BJ (cell line): ENCODE measurements around the gene COP1. TPM values are rescaled to one million over a fixed set of nuclear protein-coding genes. Genes with fewer than 3 reads are reported as not detected.
A peak's percentile ranks its signal among the peaks of the same experiment; 100 is the strongest.
"Not testable (repeated sequence)": the region's sequence is repeated elsewhere in the genome, so short reads cannot be mapped to it uniquely, and the experiment has no call there.

Experiments
- CTCF ChIA-PET: fragments of 350-600 bp; formaldehyde crosslinking; extraction: SDS; loops from one replicate; lab custom pipeline; 2021; ENCODE audit warnings: antibody characterized with exemption, inconsistent platforms; lab: Yijun Ruan, JAX
- POLR2A ChIA-PET: fragments of 300-600 bp; sonication (Branson Sonifier 250); formaldehyde crosslinking; extraction: SDS; loops from one replicate; lab custom pipeline; 2021; ENCODE audit warnings: antibody characterized with exemption; lab: Charles Lee
- DNase-seq: peaks from one replicate; pipeline ENCODE4 v3.0.0-alpha.2; 2011; ENCODE audit warnings: low read depth
- H3K27me3 ChIP-seq: 2 replicates; pipeline ENCODE4 v1.6.0; 2011; ENCODE audit warnings: low read length; ENCODE audit not compliant: control insufficient read depth, insufficient read depth
- H3K36me3 ChIP-seq: 2 replicates; pipeline ENCODE4 v1.5.1; 2011; ENCODE audit warnings: low read length; ENCODE audit not compliant: control insufficient read depth, insufficient read depth
- H3K4me3 ChIP-seq: 2 replicates; pipeline ENCODE4 v1.5.1; 2011; ENCODE audit warnings: low read depth, mild to moderate bottlenecking, control low read depth, low read length
- CTCF ChIP-seq: IDR thresholded peaks from 2 replicates; pipeline ENCODE4 v1.5.1; 2011; ENCODE audit warnings: low read depth, mild to moderate bottlenecking, control low read depth, inconsistent platforms, low read length, moderate library complexity; ENCODE audit not compliant: insufficient read depth
- polyA plus RNA-seq: library from polyadenylated mRNA; depleted of rRNA; stranded (reverse); fragments of >200 nt; gene quantifications from 2 replicates; pipeline ENCODE4 v1.2.3, GENCODE V29; 2011

COP1 gene
- polyA plus RNA-seq, 1 experiment: 14.8 TPM

GRCh38 chr1:176241385-176242015 lies 34.4 kb upstream of the COP1 start:
- no peak overlapping the region; the same call in 1 of the 2 replicates for H3K4me3 ChIP-seq
- DNase-seq: peak; percentile 53
- CTCF ChIA-PET: no interaction called here
- POLR2A ChIA-PET: no interaction called here
- H3K27me3 ChIP-seq: no peaks in the 10 kb centered on the region
- TF ChIP-seq CTCF: no peak
- no peaks in the 10 kb centered on the region for H3K36me3 ChIP-seq

GRCh38 chr1:176233657-176234056 lies 26.6 kb upstream of the COP1 start:
- CTCF ChIA-PET, DNase-seq, POLR2A ChIA-PET, H3K4me3 ChIP-seq, H3K36me3 ChIP-seq, H3K27me3 ChIP-seq: not testable (repeated sequence)

- Histone ChIP-seq H3K27me3 (no peaks in the 10 kb centered on the region), H3K36me3 (no peaks in the 10 kb centered on the region), H3K4me3 (no peak overlapping the region)
- CTCF ChIA-PET: no interaction called here
- TF ChIP-seq CTCF: no peak
- POLR2A ChIA-PET: no interaction called here
- DNase-seq: no peak
Observed at GRCh38 chr1:176227579-176227978, 20.5 kb upstream of the COP1 start.

GRCh38 chr1:176225911-176226310 lies 18.8 kb upstream of the COP1 start:
- H3K36me3 ChIP-seq: no peaks in the 10 kb centered on the region
- no peak for DNase-seq
- CTCF ChIA-PET: no interaction called here
- TF ChIP-seq CTCF: no peak
- no peaks in the 10 kb centered on the region for H3K27me3 ChIP-seq
- POLR2A ChIA-PET: no interaction called here
- no peak overlapping the region for H3K4me3 ChIP-seq

- ChIA-PET CTCF (no interaction called here), POLR2A (no interaction called here)
- TF ChIP-seq CTCF: no peak
- Histone ChIP-seq H3K36me3 (no peaks in the 10 kb centered on the region), H3K4me3 (no peak overlapping the region), H3K27me3 (no peaks in the 10 kb centered on the region)
- DNase-seq: no peak
Observed at GRCh38 chr1:176225479-176225875, 18.4 kb upstream of the COP1 start.

- CTCF ChIA-PET: no interaction called here
- DNase-seq: no peak
- Histone ChIP-seq H3K27me3 (no peaks in the 10 kb centered on the region), H3K4me3 (no peak overlapping the region), H3K36me3 (no peaks in the 10 kb centered on the region)
- POLR2A ChIA-PET: no interaction called here
- TF ChIP-seq CTCF: no peak
Observed at GRCh38 chr1:176222196-176222595, 15.1 kb upstream of the COP1 start.
